GM23338 (cell line): ENCODE data around the gene GCK. TPM values are rescaled to one million over a fixed set of nuclear protein-coding genes. Genes with fewer than 3 reads are reported as not detected.

Experiments
- ATAC-seq: fragments of 200-7000 bp; cut with Tn5 transposase; 3 replicates; pipeline ENCODE4 v1.9.1; 2020
- DNase-seq: peaks from one replicate; pipeline ENCODE4 v3.0.0-alpha.2; 2015; ENCODE audit warnings: low spot score
- H2AFZ ChIP-seq: fragments of 200-600 bp; sonication (generic); 2 replicates; pipeline ENCODE4 v1.8.0; 2016; ENCODE audit warnings: antibody characterized with exemption, mild to moderate bottlenecking, moderate library complexity
- H3F3A ChIP-seq: fragments of 200-600 bp; sonication (generic); replicated peaks from 2 replicates; pipeline ENCODE4 v1.8.0; 2017; ENCODE audit warnings: antibody characterized with exemption, mixed run types, low read depth
- H3K27ac ChIP-seq: fragments of 200-600 bp; sonication (generic); 2 replicates; pipeline ENCODE4 v1.6.1; 2016; ENCODE audit warnings: low read depth
- H3K27me3 ChIP-seq: fragments of 200-600 bp; sonication (generic); 2 replicates; pipeline ENCODE4 v1.8.0; 2016; ENCODE audit warnings: mild to moderate bottlenecking, mixed run types, moderate library complexity; ENCODE audit not compliant: insufficient read depth
- H3K36me3 ChIP-seq: fragments of 200-600 bp; sonication (generic); 2 replicates; pipeline ENCODE4 v1.8.0; 2016; ENCODE audit warnings: mild to moderate bottlenecking; ENCODE audit not compliant: insufficient read depth
- H3K4me1 ChIP-seq: fragments of 200-600 bp; sonication (generic); 2 replicates; pipeline ENCODE4 v1.8.0; 2016; ENCODE audit warnings: mild to moderate bottlenecking, moderate library complexity; ENCODE audit not compliant: insufficient read depth
- H3K4me2 ChIP-seq: fragments of 200-600 bp; sonication (generic); 2 replicates; pipeline ENCODE4 v1.7.1; 2017; ENCODE audit warnings: mixed run types
- H3K4me3 ChIP-seq: fragments of 200-600 bp; sonication (generic); 2 replicates; pipeline ENCODE4 v1.6.1; 2016; ENCODE audit warnings: mixed run types
- H3K79me2 ChIP-seq: fragments of 200-600 bp; sonication (generic); replicated peaks from 2 replicates; pipeline ENCODE4 v1.8.0; 2017; ENCODE audit warnings: mild to moderate bottlenecking; ENCODE audit not compliant: insufficient read depth
- H3K9me2 ChIP-seq: fragments of 200-600 bp; sonication (generic); 2 replicates; pipeline ENCODE4 v1.8.0; 2017; ENCODE audit not compliant: insufficient read depth
- H4K20me1 ChIP-seq: fragments of 200-600 bp; sonication (generic); replicated peaks from 2 replicates; pipeline ENCODE4 v1.8.0; 2017; ENCODE audit warnings: mild to moderate bottlenecking; ENCODE audit not compliant: insufficient read depth
- H3K27ac Mint-ChIP-seq: 2 replicates; pipeline ENCODE4 v1.8.0; 2020; ENCODE audit warnings: inconsistent platforms, mild to moderate bottlenecking, moderate library complexity, mixed read lengths
- H3K27me3 Mint-ChIP-seq: 3 replicates; pipeline ENCODE4 v1.8.0; 2022; ENCODE audit warnings: low read depth, mild to moderate bottlenecking, moderate library complexity, mixed read lengths, inconsistent platforms; ENCODE audit not compliant: insufficient read depth, poor library complexity
- H3K36me3 Mint-ChIP-seq: 3 replicates; pipeline ENCODE4 v1.8.0; 2021; ENCODE audit warnings: low read depth, mild to moderate bottlenecking, inconsistent platforms, moderate library complexity, mixed read lengths
- H3K4me1 Mint-ChIP-seq: 3 replicates; pipeline ENCODE4 v1.8.0; 2020; ENCODE audit warnings: mild to moderate bottlenecking, inconsistent platforms, mixed read lengths
- H3K4me3 Mint-ChIP-seq: 3 replicates; pipeline ENCODE4 v1.8.0; 2021; ENCODE audit warnings: moderate library complexity, mild to moderate bottlenecking, inconsistent platforms, mixed read lengths
- H3K9me3 Mint-ChIP-seq: 3 replicates; pipeline ENCODE4 v1.8.0; 2020; ENCODE audit warnings: moderate library complexity, mild to moderate bottlenecking, inconsistent platforms, mixed read lengths
- CREB1 ChIP-seq: fragments of 250-450 bp; sonication (Bioruptor Pico); IDR thresholded peaks from 2 replicates; pipeline ENCODE4 v1.5.0; 2020; ENCODE audit warnings: low read depth, mild to moderate bottlenecking, moderate library complexity
- CTCF ChIP-seq, 2 experiments: fragments of 200-600 bp in 1 of 2; sonication (generic) in 1 of 2; conservative IDR thresholded peaks; 2 replicates each; pipeline versions ENCODE4 v1.5.1 to v1.6.1; 2016 to 2017; ENCODE audit warnings: antibody characterized with exemption in 2 of 2, low read depth in 2 of 2, mild to moderate bottlenecking in 2 of 2, moderate library complexity in 1 of 2
- ETS1 ChIP-seq: IDR thresholded peaks from 2 replicates; pipeline ENCODE4 v1.6.1; 2016; ENCODE audit warnings: antibody characterized with exemption
- EZH2 ChIP-seq: fragments of 200-600 bp; sonication (generic); IDR thresholded peaks from one replicate; pipeline ENCODE4 v1.8.0; 2017; ENCODE audit warnings: antibody characterized with exemption, mild to moderate bottlenecking, low read depth; ENCODE audit not compliant: unreplicated experiment
- EZH2phosphoT487 ChIP-seq: fragments of 200-600 bp; sonication (generic); IDR thresholded peaks from one replicate; pipeline ENCODE4 v1.8.1; 2018; ENCODE audit warnings: antibody characterized with exemption; ENCODE audit not compliant: unreplicated experiment
- JUNB ChIP-seq: IDR thresholded peaks from one replicate; pipeline ENCODE4 v1.6.1; 2016; ENCODE audit warnings: antibody characterized with exemption; ENCODE audit not compliant: unreplicated experiment
- NANOG ChIP-seq: IDR thresholded peaks from 2 replicates; pipeline ENCODE4 v1.6.1; 2016; ENCODE audit warnings: antibody characterized with exemption, borderline replicate concordance
- POLR2AphosphoS5 ChIP-seq: IDR thresholded peaks from 2 replicates; pipeline ENCODE4 v1.6.1; 2016; ENCODE audit warnings: antibody characterized with exemption, low read depth
- REST ChIP-seq: IDR thresholded peaks from one replicate; pipeline ENCODE4 v1.6.1; 2018; ENCODE audit warnings: antibody characterized with exemption; ENCODE audit not compliant: unreplicated experiment
- STAT1 ChIP-seq: IDR thresholded peaks from one replicate; pipeline ENCODE4 v1.6.1; 2016; ENCODE audit warnings: antibody characterized with exemption; ENCODE audit not compliant: unreplicated experiment
- ZNF114 ChIP-seq: fragments of 250-450 bp; sonication (Bioruptor Pico); IDR thresholded peaks from 2 replicates; pipeline ENCODE4 v1.5.0; 2020; ENCODE audit warnings: mild to moderate bottlenecking, moderate library complexity
- ZNF331 ChIP-seq: fragments of 250-450 bp; sonication (Bioruptor Pico); IDR thresholded peaks from 2 replicates; pipeline ENCODE4 v1.5.0; 2020; ENCODE audit warnings: low read depth, mild to moderate bottlenecking, moderate library complexity
- ZNF462 ChIP-seq: fragments of 250-450 bp; sonication (Bioruptor Pico); IDR thresholded peaks from 2 replicates; pipeline ENCODE4 v1.5.0; 2020; ENCODE audit warnings: mild to moderate bottlenecking, moderate library complexity
- polyA plus RNA-seq: library from polyadenylated mRNA; unstranded; fragments of >200 nt; fragmentation: Nextera tagmentation; extraction: Ambion mirVana; gene quantifications from 2 replicates; pipeline ENCODE4 v1.2.1, GENCODE V29; 2016
- total RNA-seq: library from RNA; depleted of rRNA; stranded (reverse); fragments of >200 nt; shearing (Covaris generic); gene quantifications from 2 replicates; pipeline ENCODE4 v1.2.3, GENCODE V29; 2014

GCK gene
- total and polyA plus RNA-seq, 2 experiments from 2014 or later: 6.1 to 7.3 TPM

GRCh38 chr7:44116087-44116788, 73.0 kb downstream of the GCK start:
- H3F3A ChIP-seq: 0 out of 2 replicates have a peak, but pooled peaks cover 2% of the 10 kb centered on the region
- ATAC-seq: no peak
- Mint-ChIP-seq H3K4me1 (peaks cover 9% of the 10 kb centered on the region), H3K36me3 (peaks cover 68% of the 10 kb centered on the region), H3K4me3 (no peak overlapping the region), H3K27me3 (peaks cover 15% of the 10 kb centered on the region), H3K9me3 (no peaks in the 10 kb centered on the region; the same call in 2 of the 3 replicates), H3K27ac (no peak overlapping the region)
- no peak for DNase-seq
- peaks cover 3% of the 10 kb centered on the region for H4K20me1 ChIP-seq
- no peak overlapping the region for H2AFZ ChIP-seq
- no peak overlapping the region for H3K27ac ChIP-seq
- no peak overlapping the region for H3K4me2 ChIP-seq
- H3K79me2 ChIP-seq: peaks cover 6% of the 10 kb centered on the region
- peaks cover 7% of the 10 kb centered on the region; the same call in 1 of the 2 replicates for H3K36me3 ChIP-seq
- H3K9me2 ChIP-seq: no peaks in the 10 kb centered on the region
- TF ChIP-seq POLR2AphosphoS5 (no peak), CREB1 (CRISPR knock-in tag) (no peak), NANOG (no peak), ZNF462 (CRISPR knock-in tag) (no peak), JUNB (no peak), ZNF331 (CRISPR knock-in tag) (no peak), EZH2phosphoT487 (no peak), ETS1 (no peak), STAT1 (no peak), EZH2 (no peak), REST (no peak), CTCF (conservative IDR thresholded peaks at IDR 0.05; ENCODE audit: low read depth in 2 of 2) (no peak), ZNF114 (CRISPR knock-in tag) (no peak)
- no peak overlapping the region for H3K4me3 ChIP-seq
- H3K4me1 ChIP-seq: no peaks in the 10 kb centered on the region
- no peaks in the 10 kb centered on the region for H3K27me3 ChIP-seq
